Kidney tubule cell (primary cell): ENCODE measurements around the gene ZFAND4.
"Not testable (repeated sequence)": the region's sequence is repeated elsewhere in the genome, so short reads cannot be mapped to it uniquely, and the experiment has no call there.

Experiments
- DNase-seq: peaks from one replicate; pipeline ENCODE4 v3.0.0-alpha.2; 2018; ENCODE audit warnings: low spot score

The ZFAND4 gene

DNA sequence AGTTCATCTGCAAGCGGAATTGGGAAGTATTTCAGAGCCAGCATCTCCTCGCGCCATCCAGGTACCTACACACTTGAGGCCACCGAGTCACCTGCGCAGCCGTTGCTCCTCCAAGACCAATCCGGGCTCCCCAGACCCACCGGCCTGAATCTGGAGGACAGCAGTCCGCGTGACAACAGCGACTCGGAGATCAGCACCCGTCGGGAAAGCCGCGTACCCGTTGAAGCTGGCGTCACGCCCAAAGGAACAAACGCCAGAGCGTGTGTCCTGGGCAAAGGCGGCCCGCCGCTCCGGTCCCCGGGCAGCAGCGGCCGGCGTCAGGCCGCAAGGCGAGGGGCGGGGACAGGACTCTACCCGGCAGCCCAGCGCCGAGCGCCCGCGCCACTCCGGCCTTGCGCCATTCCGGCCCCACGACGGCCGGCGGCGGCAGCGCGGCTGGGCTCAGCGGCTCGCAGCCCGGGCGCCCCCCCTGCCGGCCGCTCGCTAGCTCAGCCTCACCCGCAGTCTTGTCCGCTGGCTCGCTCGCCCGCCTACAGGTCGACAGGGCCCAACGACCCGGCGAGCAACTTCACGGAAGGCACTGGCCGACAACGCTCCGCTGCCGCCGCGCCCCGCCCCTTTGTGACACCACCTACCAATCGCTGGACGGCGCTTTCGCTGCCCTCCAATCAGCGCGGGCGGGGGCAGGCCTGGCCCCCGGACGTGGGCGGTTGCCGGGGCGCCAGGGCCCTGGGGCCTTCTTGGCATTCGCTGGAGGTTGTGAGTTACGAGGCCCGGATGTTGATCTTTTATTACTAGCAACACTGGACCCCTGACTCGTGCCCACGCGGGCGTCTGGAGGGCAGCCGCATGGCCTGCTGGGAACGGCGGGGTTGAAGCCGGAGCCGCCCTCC is at the start of gene ZFAND4:
Gene ZFAND4 (minus strand): TSS at position 592 of the 893 bp plus-strand sequence. CDS start 9,047 bp downstream, outside the sequence.
- peak; percentile 98 for DNase-seq

DNA sequence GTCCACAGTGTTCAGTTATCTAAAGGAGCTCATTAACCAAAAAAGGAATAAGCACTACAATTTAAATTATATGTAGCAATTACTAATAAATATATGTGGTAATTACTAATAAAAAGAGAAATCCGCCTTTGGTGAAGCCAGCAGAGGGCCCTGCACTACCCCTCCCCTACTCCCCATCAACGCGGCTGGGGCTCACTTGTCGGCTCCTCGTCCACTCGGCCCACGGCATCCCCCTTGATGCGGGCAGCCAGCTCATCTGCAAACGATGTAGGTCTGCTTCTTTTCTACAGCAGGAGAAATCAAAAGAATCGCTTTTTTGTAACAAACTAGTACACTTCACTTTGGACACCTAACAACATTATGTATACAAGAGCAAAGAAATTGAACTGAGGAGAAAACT is 48.9 kb upstream of the ZFAND4 start:
- DNase-seq: not testable (repeated sequence)

DNA sequence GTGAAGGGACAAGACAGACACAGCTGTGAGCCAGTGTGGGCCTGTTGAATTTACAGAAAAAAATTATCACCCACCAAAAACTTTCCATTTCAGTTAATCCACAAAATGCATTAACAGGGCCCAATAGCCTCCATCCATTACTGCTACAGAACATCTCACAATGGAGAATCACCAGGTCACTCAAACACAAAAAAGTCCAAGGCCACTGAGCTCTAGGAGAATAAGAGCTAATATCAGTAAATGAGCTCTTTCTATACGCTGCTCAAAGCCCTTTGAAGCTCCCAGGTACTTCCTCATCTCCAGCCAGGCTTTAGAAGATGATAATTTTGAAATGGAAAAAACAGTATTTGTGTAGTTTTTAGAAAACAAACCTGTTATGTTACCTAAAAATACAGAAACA is 45.1 kb upstream of the ZFAND4 start:
- not testable (repeated sequence) for DNase-seq

DNA sequence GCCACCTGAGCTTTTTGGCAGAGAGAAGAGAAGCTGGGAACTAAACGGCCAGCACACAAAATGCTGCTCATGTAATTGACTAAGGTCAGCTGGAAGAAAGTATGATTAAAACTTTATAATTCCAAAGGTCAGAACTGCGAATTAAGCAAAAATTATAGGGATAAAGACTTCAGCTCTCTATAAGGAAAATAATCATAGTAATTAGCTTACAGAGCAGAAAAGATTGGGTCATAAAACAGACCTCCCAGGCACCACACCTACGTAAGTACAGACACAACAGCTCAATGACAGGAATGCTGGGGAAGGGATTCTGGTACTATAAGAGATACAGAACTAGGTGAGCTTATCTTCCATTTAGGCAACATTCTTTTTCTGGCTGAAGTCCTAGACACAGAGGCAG is 44.5 kb upstream of the ZFAND4 start:
- DNase-seq: not testable (repeated sequence)

DNA sequence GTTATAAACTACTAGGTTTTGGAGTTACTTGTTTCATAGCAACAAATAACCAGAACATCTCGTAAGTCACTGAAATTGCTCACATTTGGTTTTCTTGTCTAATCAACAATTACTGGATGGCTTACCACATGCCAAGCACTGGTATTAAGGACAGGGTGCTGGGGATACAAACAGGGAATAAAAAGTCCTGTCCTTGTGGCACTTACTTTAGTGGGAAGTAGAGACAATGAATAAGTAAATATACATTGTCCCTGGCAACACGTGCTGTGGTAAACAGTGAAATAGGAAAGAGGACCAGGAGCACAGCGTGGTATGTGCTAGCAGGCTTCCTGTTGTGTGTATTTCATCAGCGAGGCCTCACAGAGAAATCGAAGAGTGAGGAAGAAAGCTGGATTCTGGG is 38.7 kb upstream of the ZFAND4 start:
- not testable (repeated sequence) for DNase-seq

DNA sequence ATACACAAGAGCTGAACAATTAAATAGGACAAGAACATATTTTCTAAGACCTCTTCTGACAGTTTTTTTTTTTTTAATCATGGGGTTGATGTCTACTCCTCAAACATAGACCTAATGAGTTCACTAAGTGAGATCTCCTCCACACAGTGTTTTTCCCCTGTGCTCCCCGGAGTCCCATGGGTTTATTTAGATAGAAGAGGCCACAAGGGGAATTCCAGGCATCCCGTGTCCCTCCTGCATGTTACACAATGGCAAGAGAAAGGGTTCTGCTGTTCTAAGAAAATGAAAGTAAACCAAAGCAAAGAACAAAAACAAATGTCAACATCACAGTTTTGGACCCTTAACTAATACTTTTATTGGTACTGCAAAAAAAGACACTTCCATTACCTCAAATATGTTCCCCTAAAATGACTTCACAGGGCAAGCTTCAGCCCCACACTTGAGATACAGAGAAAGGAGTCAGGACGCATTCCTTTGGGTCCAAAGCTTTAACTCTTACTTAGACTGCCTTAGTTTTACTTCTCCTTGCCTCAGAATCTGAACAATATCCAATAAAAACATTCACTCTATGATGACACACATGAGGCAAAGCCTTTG is 37.7 kb upstream of the ZFAND4 start:
- not testable (repeated sequence) for DNase-seq

DNA sequence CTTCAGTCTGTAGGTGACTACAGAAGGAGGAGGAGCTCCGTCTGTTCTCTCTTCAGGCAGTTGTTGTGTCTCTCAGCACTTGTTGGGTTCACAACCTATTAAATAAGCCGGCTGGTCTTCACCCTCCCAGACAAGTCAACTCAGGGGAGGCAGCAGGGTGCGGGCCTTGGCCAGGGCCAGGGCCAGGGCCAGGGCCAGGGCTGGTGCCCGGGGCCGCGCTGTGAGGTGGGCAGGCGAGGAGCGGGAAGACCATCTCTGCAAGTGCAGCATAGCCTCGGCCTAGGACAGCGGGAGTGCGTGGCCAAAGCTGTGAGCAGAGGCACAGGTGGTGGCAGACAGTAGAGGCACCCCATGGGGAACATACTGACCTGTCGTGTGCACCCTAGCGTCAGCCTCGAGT is 5.9 kb upstream of the ZFAND4 start:
- not testable (repeated sequence) for DNase-seq

DNA sequence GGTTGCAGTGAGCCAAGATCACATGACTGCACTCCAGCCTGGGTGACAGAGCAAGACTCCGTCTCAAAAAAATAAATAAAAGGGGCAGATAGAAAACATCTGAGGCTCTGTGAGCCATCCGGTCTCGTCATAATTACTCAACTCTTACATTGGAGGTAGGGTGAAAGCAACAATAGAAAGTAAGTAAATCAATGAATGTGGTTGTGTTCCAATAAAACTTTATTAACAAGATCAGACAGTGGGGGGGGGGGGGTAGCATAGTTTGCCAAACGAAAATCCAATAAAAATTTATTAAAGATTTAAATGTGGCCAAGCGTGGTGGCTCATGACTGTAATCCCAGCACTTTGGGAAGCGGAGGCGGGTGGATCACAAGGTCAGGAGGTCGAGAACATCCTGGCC is 2.8 kb upstream of the ZFAND4 start:
- no peak for DNase-seq

DNA sequence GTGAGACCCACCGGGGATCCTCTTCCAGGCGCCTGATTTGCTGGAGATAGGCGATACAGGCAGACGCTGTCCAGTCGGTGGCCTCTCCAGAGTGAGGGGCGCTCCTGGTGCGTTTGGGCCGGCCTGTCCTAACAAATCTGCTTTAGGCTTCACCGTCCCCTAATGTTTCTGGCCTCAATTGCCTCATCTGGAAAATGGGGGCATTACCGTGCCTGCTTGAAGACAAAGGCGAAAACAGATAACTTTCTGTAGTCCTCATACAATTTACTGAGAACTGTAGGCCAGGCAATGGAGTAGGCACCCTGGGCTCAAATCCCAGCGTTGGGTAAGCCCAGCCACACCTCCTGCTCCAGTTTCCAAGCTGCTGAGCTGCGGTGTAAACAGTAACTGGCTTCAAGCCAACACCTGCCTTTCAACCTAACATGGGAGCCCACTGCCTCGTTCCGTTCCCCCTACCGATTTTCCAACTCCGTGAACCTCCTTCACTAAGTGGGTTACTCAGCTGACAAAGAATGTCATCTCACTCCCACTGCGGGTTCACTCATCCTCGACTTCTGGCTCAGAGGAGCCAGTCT is 589 bp upstream of the ZFAND4 start:
- peak; percentile 52 for DNase-seq

DNA sequence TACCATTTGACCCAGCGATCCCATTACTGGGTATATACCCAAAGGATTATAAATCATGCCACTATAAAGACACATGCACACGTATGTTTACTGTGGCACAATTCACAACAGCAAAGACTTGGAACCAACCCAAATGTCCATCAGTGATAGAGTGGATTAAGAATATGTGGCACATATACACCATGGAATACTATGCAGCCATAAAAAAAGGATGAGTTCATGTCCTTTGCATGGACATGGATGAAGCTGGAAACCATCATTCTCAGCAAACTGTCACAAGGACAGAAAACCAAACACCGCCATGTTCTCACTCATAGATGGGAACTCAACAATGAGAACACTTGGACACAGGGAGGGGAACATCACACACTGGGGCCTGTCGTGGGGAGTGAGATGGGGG is 1.3 kb downstream of the ZFAND4 start:
- not testable (repeated sequence) for DNase-seq

DNA sequence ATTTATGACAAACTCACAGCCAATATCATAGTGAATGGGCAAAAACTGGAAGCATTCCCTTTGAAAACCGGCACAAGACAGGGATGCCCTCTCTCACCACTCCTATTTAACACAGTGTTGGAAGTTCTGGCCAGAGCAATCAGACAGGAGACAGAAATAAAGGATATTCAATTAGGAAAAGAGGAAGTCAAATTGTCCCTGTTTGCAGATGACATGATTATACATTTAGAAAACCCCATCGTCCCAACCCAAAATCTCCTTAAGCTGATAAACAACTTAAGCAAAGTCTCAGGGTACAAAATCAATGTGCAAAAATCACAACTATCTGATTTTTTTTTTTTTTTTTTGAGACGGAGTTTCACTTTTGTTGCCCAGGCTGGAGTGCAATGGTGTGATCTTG is 2.7 kb downstream of the ZFAND4 start:
- DNase-seq: not testable (repeated sequence)

DNA sequence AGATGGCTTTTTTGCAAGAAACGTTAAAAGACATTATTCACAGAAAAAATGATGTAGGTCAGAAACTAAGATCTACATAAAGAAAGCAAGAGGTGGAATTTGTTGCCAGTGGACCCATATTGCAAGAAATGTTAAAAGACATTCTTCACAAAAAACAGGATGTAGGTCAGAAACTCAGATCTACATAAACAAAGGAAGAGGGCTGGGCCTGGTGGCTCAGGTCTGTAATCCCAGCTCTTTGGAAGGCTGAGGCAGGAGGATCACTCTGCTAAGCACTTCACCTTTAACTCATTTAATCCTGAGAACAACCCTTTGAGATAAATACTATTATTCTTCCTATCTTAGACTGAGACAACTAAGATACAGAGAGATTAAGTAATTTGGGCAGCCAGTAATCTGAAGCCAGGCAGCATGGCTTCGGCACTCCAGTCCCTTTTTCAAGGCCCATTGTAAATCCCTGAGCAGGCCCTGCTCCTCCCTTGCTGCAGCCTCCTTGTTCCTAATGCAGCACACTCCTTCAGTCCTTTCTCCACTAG is 11.6 kb downstream of the ZFAND4 start:
- no peak for DNase-seq

DNA sequence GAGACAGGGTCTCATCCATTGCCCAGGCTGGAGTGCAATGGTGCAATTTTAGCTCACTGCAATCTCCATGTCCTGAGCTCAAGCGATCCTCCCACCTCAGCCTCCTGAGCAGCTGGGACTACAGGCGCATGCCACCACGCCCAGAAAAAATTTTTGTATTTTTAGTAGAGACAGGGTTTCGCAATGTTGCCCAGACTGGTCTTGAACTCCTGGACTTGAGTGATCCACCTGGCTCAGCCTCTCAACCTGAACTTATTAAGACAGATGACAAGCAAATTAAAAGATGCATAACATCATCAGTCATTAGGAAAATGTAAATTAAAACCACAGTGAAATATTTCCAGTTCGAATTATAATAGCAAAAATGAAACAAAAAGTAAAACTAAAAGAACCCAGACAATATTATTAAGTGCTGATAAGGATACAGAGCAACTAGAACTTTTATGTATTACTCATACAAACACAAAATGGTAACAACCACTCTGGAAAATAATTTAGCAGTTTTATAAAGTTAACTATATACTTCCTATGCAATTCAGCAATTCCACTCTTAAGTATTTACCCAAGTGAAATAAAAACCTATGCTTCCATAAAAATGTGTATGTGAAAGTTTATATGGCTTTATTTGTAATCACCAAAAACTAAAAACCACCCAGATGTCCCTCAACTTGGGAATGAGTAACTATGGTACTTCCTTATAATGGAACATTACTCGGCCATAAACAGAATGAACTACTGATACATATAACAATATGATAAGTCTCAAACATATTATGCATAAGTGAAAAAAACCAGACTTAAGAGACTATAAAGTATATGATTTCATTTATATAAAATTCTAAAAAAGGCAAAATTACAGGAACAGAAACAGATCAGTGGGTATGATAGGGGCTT is 15.3 kb downstream of the ZFAND4 start:
- DNase-seq: no peak

DNA sequence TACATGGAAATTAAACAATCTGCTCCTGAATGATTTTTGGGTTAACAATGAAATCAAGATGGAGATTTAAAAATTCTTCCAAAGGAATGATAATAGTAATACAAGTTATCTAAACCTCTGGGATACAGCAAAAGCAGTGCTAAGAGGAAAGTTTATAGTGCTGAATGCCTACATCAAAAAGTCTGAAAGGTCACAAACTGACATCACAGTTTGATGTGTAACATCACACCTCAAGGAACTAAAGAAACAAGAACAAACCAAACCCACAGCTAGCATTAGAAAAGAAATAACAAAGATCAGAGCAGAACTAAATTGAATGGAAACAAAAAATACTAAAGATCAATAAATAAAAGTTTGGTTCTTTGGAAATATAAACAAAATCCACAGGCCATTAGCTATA is 17.4 kb downstream of the ZFAND4 start:
- no peak for DNase-seq

DNA sequence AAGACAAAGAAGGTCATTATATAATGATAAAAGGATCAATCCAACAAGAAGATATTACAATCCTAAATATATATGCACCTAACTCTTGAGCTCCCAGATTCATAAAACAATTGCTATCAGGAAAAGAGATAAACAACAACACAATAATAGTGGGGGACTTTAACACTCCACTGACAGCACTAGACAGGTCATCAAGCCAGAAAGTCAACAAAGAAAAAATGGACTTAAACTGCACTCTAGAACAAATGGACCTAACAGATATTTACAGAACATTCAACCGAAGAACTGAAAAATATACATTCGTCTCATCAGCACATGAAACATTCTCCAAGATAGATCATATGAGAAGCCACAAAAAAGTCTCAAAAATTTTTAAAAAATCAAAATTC is 17.8 kb downstream of the ZFAND4 start:
- DNase-seq: not testable (repeated sequence)

DNA sequence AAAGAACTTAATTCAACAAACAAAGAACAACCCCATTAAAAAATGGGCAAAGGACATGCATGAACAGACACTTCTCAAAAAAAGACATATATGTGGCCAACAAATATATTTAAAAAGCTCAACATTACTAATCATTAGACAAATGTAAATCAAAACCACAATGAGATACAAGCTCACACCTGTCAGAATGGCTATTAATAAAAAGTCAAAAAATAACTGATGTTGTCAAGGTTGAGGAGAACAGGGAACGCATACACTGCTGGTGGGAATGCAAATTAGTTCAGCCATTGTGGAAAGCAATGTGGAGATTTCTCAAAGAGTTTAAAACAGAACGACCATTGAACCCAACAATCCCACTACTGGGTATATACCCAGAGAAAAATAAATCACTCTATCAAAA is 19.1 kb downstream of the ZFAND4 start:
- DNase-seq: no peak

DNA sequence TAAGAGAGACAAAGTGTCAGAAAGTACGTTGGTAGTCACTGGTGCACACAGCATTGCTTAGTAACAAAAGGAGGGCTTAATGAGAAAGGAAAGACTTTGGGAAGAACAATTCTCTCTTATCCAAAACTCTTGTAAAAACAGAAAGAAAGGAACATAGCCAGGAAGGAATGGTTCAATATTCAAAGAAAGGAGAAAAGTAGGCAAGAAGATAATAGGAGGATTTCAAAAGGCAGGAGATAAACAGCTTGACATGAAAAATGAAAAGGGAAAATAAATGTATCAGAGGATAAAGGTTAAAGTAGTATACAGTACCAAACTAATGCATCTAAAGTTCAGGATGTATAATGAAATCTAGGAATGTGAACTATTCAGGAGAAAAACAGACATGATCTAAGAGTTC is 20.1 kb downstream of the ZFAND4 start:
- no peak for DNase-seq

DNA sequence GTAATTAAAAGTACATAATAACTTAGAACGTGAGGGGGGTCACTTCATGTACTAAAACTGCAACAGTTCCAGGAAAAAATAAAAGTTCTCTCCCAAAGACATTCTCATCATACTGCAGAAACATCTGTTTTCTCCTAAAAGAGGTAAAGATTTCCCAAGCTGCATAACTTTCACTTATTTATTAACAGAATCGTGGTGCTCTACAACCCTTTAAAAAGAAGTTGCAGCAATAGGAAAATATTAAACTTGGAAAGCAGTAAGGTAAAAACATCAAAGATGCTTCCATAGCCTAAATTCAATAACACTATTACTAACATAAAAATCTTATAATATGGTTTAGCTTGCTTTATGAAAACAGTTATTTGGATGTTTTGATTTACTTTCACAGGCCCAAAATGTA is 23.3 kb downstream of the ZFAND4 start:
- DNase-seq: no peak

DNA sequence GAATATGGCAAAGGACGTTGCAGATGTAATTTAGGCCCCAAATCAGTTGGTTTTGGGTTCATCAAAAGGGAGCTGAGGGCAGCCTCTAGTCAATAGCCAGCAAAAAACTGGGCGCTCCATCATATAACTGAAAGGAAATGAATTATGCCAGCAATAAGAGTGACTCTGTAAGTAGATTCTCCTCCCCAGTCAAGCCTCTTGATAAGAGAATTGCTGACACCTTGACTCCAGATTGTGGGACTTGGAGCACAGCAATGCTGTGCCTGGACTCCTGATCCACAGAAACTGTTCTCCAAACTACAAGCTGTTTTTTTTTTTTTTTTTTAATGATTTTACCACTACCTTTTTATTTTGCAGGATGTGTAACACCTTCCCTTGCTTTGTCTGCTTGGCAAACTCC is 25.5 kb downstream of the ZFAND4 start:
- no peak for DNase-seq

DNA sequence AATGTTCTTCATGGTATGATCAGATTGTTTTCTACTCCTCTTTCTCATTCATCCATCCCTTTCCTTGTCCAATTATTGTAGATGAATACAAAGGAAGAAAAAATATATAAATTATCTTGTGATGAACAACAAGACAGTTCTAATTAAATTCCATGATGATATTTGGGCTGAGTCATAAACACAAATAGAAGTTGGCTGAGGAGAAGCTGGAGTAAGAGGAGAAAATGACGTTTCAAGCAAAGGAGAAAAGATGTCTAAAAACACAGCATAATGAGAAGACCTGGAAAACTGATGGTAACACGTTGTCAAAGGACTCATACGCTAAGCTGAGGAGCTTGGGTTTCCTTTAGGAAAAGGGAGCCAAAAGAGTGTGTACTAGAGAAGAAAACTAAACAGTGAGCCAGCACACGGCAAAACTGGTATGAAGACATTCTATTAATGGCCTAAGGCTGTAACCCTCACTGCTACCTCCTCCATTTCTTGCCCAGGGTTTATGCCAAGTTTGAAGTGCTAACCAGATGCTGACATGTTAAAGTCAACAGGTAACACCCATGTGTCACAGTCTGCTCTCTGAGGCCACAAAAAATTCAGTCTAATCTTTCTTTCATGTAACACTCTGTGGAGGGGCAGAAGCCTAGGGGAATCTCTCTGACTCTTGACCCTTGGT is 26.1 kb downstream of the ZFAND4 start:
- DNase-seq: no peak

DNA sequence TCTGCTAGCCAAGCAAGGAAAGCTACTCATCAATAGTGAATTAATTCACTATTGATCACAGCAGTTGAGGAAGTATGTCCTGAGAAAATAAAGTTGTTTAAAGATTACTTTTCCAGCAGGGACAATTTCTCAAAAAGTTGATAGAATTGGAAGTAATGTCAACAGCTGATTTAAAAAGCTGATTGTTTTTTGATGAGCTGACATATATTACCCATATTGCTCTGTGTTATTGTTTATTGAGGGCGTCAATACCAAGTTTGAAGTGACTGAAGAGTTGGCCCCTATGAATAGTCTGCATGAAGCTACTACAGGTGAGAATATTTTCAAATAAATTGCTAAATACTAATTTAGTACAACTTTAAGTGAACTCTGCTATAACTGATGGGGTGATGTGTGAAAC is 28.0 kb downstream of the ZFAND4 start:
- no peak for DNase-seq
